ENCODE data around the gene LGALS16.
A peak's percentile ranks its signal among the peaks of the same experiment; 100 is the strongest.

Gene LGALS16

DNA sequence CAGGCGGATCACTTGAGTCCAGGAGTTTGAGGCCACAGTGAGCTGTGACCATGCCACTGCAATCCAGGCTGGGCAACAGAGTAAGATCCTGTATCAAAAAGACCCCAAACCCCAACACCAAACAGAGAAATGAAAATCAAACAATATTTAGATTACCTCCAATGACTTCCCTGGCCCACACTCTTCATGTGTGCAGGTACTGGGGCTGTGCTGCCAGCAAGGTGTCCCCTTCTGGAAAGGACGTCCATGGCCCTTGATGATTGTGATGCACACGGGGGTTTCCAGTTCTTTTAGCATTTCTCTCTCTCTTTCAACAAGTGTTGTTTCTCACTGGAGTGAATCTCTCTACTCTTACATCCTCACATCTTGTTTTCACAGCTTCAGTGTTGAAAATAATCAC, 24.9 kb downstream of the LGALS16 start:
- no peaks in the 10 kb centered on the region for H3K36me3 ChIP-seq (replicated peaks; ENCODE audit: insufficient read depth, low read length)
- H3K27ac ChIP-seq (ENCODE audit: low read length): peak overlapping the region; percentile 83; the same call in 1 of the 2 replicates
- H3K9me2 ChIP-seq (replicated peaks; ENCODE audit: insufficient read depth, low read length): no peaks in the 10 kb centered on the region
- H3K27me3 ChIP-seq (replicated peaks; ENCODE audit: insufficient read depth, low read length): no peaks in the 10 kb centered on the region
- H3K9ac ChIP-seq (ENCODE audit: low read length): peak overlapping the region; percentile 60; the same call in 1 of the 2 replicates
- peaks cover 20% of the 10 kb centered on the region for H3K79me2 ChIP-seq (ENCODE audit: low read length)
- peaks cover 34% of the 10 kb centered on the region for H3F3A ChIP-seq (ENCODE audit: insufficient read depth, low read length)
- DNase-seq: no peak
- peaks cover 34% of the 10 kb centered on the region for H3K4me1 ChIP-seq (ENCODE audit: low read length)
- peak overlapping the region; percentile 89 for H3K4me2 ChIP-seq (ENCODE audit: low read depth, low read length)
- H4K20me1 ChIP-seq (ENCODE audit: insufficient read depth, low read length): no peaks in the 10 kb centered on the region
- H2AFZ ChIP-seq (ENCODE audit: low read length): peak overlapping the region; percentile 47; the same call in 1 of the 2 replicates
- no peak for TF ChIP-seq CTCF (IDR thresholded peaks at IDR 0.05; ENCODE audit: low read length)
- TF ChIP-seq EZH2 (optimal IDR thresholded peaks at IDR 0.05; ENCODE audit: low read depth, low read length): no peak
- TF ChIP-seq EZH2phosphoT487 (IDR thresholded peaks at IDR 0.05; ENCODE audit: low read length): no peak
- H3K4me3 ChIP-seq (ENCODE audit: low read length): peak overlapping the region; percentile 81
- H3K9me3 ChIP-seq (replicated peaks; ENCODE audit: insufficient read depth, low read length): no peaks in the 10 kb centered on the region

- Histone ChIP-seq H3K4me1 (ENCODE audit: low read length) (peaks cover 34% of the 10 kb centered on the region), H3K9ac (ENCODE audit: low read length) (no peak overlapping the region), H3K79me2 (ENCODE audit: low read length) (peaks cover 20% of the 10 kb centered on the region), H3K4me3 (ENCODE audit: low read length) (no peak overlapping the region; the same call in 1 of the 2 replicates), H3K36me3 (replicated peaks; ENCODE audit: insufficient read depth, low read length) (no peaks in the 10 kb centered on the region), H3K9me2 (replicated peaks; ENCODE audit: insufficient read depth, low read length) (no peaks in the 10 kb centered on the region), H3K27me3 (replicated peaks; ENCODE audit: insufficient read depth, low read length) (no peaks in the 10 kb centered on the region), H3K27ac (ENCODE audit: low read length) (peak overlapping the region; percentile 83; the same call in 1 of the 2 replicates), H3K4me2 (ENCODE audit: low read depth, low read length) (peak overlapping the region; percentile 89; the same call in 1 of the 2 replicates), H2AFZ (ENCODE audit: low read length) (no peak overlapping the region), H3K9me3 (replicated peaks; ENCODE audit: insufficient read depth, low read length) (no peaks in the 10 kb centered on the region), H4K20me1 (ENCODE audit: insufficient read depth, low read length) (no peaks in the 10 kb centered on the region), H3F3A (ENCODE audit: insufficient read depth, low read length) (peaks cover 34% of the 10 kb centered on the region)
- DNase-seq: peak; percentile 62
- TF ChIP-seq CTCF (IDR thresholded peaks at IDR 0.05; ENCODE audit: low read length) (no peak), EZH2 (optimal IDR thresholded peaks at IDR 0.05; ENCODE audit: low read depth, low read length) (no peak), EZH2phosphoT487 (IDR thresholded peaks at IDR 0.05; ENCODE audit: low read length) (no peak)
Observed at GRCh38 chr19:39681416-39681815, 25.7 kb downstream of the LGALS16 start.

- peaks cover 18% of the 10 kb centered on the region for H3F3A ChIP-seq (ENCODE audit: insufficient read depth, low read length)
- no peak for TF ChIP-seq EZH2phosphoT487 (IDR thresholded peaks at IDR 0.05; ENCODE audit: low read length)
- no peak for TF ChIP-seq EZH2 (optimal IDR thresholded peaks at IDR 0.05; ENCODE audit: low read depth, low read length)
- no peak for TF ChIP-seq CTCF (IDR thresholded peaks at IDR 0.05; ENCODE audit: low read length)
- H3K4me1 ChIP-seq (ENCODE audit: low read length): peaks cover 20% of the 10 kb centered on the region
- no peak overlapping the region for H3K4me3 ChIP-seq (ENCODE audit: low read length)
- no peaks in the 10 kb centered on the region for H4K20me1 ChIP-seq (ENCODE audit: insufficient read depth, low read length)
- no peak for DNase-seq
- no peaks in the 10 kb centered on the region for H3K9me3 ChIP-seq (replicated peaks; ENCODE audit: insufficient read depth, low read length)
- H3K79me2 ChIP-seq (ENCODE audit: low read length): peaks cover 20% of the 10 kb centered on the region
- H2AFZ ChIP-seq (ENCODE audit: low read length): no peak overlapping the region
- H3K27me3 ChIP-seq (replicated peaks; ENCODE audit: insufficient read depth, low read length): no peaks in the 10 kb centered on the region
- no peaks in the 10 kb centered on the region for H3K36me3 ChIP-seq (replicated peaks; ENCODE audit: insufficient read depth, low read length)
- H3K9ac ChIP-seq (ENCODE audit: low read length): no peak overlapping the region
- H3K4me2 ChIP-seq (ENCODE audit: low read depth, low read length): no peak overlapping the region
- H3K27ac ChIP-seq (ENCODE audit: low read length): no peak overlapping the region
- H3K9me2 ChIP-seq (replicated peaks; ENCODE audit: insufficient read depth, low read length): no peaks in the 10 kb centered on the region
Observed at GRCh38 chr19:39684267-39684666, 28.6 kb downstream of the LGALS16 start.

Measured in MM.1S (cell line).